Keratinocyte (primary cell): ENCODE data around the gene LCK. TPM values are rescaled to one million over a fixed set of nuclear protein-coding genes. Genes with fewer than 3 reads are reported as not detected.

ENCODE experiments used
- DNase-seq: peaks from one replicate; pipeline ENCODE4 v3.0.0-alpha.2; 2011; ENCODE audit warnings: low read depth, missing footprints, low spot score
- FAIRE-seq: peaks from 2 replicates; lab custom pipeline; 2011; peaks lifted over from hg19 to GRCh38; lab: Jason Lieb, UNC
- H2AFZ ChIP-seq: 2 replicates; pipeline ENCODE4 v1.6.0; 2012; ENCODE audit warnings: low read length, control low read depth, inconsistent platforms; ENCODE audit not compliant: control insufficient read depth
- H3K27ac ChIP-seq: 2 replicates; pipeline ENCODE4 v1.5.1; 2011; ENCODE audit warnings: low read length; ENCODE audit not compliant: control insufficient read depth, insufficient read depth
- H3K27me3 ChIP-seq: 3 replicates; pipeline ENCODE4 v1.6.0; 2011; ENCODE audit warnings: low read length; ENCODE audit not compliant: control insufficient read depth, insufficient read depth; ENCODE audit errors: extremely low read depth
- H3K36me3 ChIP-seq, 2 experiments: 2 replicates in 1 of 2; 3 replicates in 1 of 2; pipeline ENCODE4 v1.5.1; 2011; ENCODE audit warnings: low read length in 2 of 2, mild to moderate bottlenecking in 1 of 2; ENCODE audit not compliant: control insufficient read depth in 2 of 2, insufficient read depth in 2 of 2; ENCODE audit errors: extremely low read depth in 1 of 2
- H3K4me1 ChIP-seq: 3 replicates; pipeline ENCODE4 v1.5.1; 2011; ENCODE audit warnings: low read length; ENCODE audit not compliant: control insufficient read depth, insufficient read depth; ENCODE audit errors: extremely low read depth
- H3K4me2 ChIP-seq: 3 replicates; pipeline ENCODE4 v1.6.0; 2011; ENCODE audit warnings: low read depth, low read length; ENCODE audit not compliant: control insufficient read depth, insufficient read depth; ENCODE audit errors: extremely low read depth
- H3K4me3 ChIP-seq, 3 experiments: fragments of 200-600 bp in 1 of 3; sonication (generic) in 1 of 3; 2 replicates in 2 of 3; 3 replicates in 1 of 3; pipeline ENCODE4 v1.5.1; 2011 to 2016; ENCODE audit warnings: low read length in 3 of 3, mild to moderate bottlenecking in 3 of 3, control low read depth in 2 of 3, inconsistent platforms in 1 of 3, low read depth in 1 of 3, mixed read lengths in 1 of 3, mixed run types in 1 of 3, moderate library complexity in 1 of 3; ENCODE audit not compliant: control insufficient read depth in 2 of 3, insufficient read depth in 2 of 3; ENCODE audit errors: extremely low read depth in 1 of 3
- H3K79me2 ChIP-seq: 2 replicates; pipeline ENCODE4 v1.6.0; 2012; ENCODE audit warnings: low read length; ENCODE audit not compliant: control insufficient read depth, insufficient read depth
- H3K9ac ChIP-seq: 3 replicates; pipeline ENCODE4 v1.6.0; 2011; ENCODE audit warnings: low read length; ENCODE audit not compliant: control insufficient read depth, insufficient read depth; ENCODE audit errors: extremely low read depth
- H3K9me1 ChIP-seq: 3 replicates; pipeline ENCODE4 v1.6.0; 2011; ENCODE audit warnings: low read length; ENCODE audit not compliant: control insufficient read depth, insufficient read depth; ENCODE audit errors: extremely low read depth
- H3K9me3 ChIP-seq: 2 replicates; pipeline ENCODE4 v1.5.1; 2012; ENCODE audit warnings: low read depth, low read length; ENCODE audit not compliant: control insufficient read depth
- H4K20me1 ChIP-seq: 3 replicates; pipeline ENCODE4 v1.6.0; 2011; ENCODE audit warnings: low read length; ENCODE audit not compliant: control insufficient read depth, insufficient read depth; ENCODE audit errors: extremely low read depth
- EZH2 ChIP-seq: IDR thresholded peaks from one replicate; pipeline ENCODE4 v1.6.1; 2012; ENCODE audit warnings: inconsistent platforms, mild to moderate bottlenecking, low read length, moderate library complexity
- dilution Hi-C: fragments of 300-500 bp; cut with MboI; formaldehyde crosslinking; loops from one replicate; pipeline ENCODE4 v1.7.0; 2020; ENCODE audit warnings: low sequenced_read_pairs; ENCODE audit not compliant: extremely low pct_ligation_motif_present
- polyA plus RNA-seq, 5 experiments: library from polyadenylated mRNA; depleted of rRNA in 3 of 5; stranded (reverse) in 3 of 5; stranded (forward) in 1 of 5; unstranded in 1 of 5; fragments of >200 nt; gene quantifications; 1 replicate in 1 of 5; 2 replicates in 3 of 5; 3 replicates in 1 of 5; pipeline versions ENCODE4 v1.2.1 to v1.2.3, GENCODE V29; 2011 to 2012; ENCODE audit warnings: missing spikeins in 2 of 5, low read depth in 1 of 5, low replicate concordance in 1 of 5
- TF ChIP-seq, protein P1 (sequence below), 3 experiments: IDR thresholded peaks in 1 of 3; conservative IDR thresholded peaks in 1 of 3; optimal IDR thresholded peaks in 1 of 3; 2 replicates in 2 of 3; 3 replicates in 1 of 3; pipeline versions ENCODE3 to v1.5.1; 2011; ENCODE audit warnings: low read length in 3 of 3, mild to moderate bottlenecking in 3 of 3, moderate library complexity in 2 of 3, control low read depth in 1 of 3, inconsistent platforms in 1 of 3; ENCODE audit not compliant: insufficient read depth in 2 of 3; ENCODE audit errors: extremely low read depth in 1 of 3

LCK gene
- polyA plus RNA-seq, 1 donor (not counting 4 experiments of a cell fraction or from before 2014, with no cell fraction given): 0.16 TPM

DNA sequence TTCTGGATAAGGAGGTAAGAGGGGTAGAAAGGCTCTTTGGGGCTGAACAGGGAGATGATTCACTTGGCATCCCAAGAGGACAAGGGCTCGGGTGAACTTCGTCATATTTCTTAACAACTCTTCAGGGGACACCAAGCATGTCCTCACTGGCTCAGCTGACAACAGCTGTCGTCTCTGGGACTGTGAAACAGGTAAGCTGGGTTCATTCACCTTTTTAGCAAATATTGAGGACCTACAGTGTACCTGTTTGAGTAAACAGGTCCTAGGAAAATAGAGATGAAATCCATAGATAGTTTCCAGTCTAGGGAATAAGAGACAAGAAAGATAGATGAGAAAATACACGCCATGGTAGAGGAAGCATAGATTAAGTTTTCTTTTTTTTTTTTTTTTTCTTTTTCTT, 26.8 kb upstream of the LCK start:
- H3K9ac ChIP-seq: no peak overlapping the region
- H3K4me3 ChIP-seq: no peak overlapping the region
- H3K9me1 ChIP-seq: no peaks in the 10 kb centered on the region
- no peaks in the 10 kb centered on the region for H3K27me3 ChIP-seq
- no peak overlapping the region for H2AFZ ChIP-seq
- H3K4me1 ChIP-seq: peaks cover 21% of the 10 kb centered on the region
- no peak overlapping the region for H3K27ac ChIP-seq
- no peaks in the 10 kb centered on the region for H3K9me3 ChIP-seq
- dilution Hi-C loops: no loop called here
- H4K20me1 ChIP-seq: no peaks in the 10 kb centered on the region
- H3K36me3 ChIP-seq: peaks cover 22 to 33% of the 10 kb centered on the region in 2 experiments
- TF ChIP-seq, protein P1, sequence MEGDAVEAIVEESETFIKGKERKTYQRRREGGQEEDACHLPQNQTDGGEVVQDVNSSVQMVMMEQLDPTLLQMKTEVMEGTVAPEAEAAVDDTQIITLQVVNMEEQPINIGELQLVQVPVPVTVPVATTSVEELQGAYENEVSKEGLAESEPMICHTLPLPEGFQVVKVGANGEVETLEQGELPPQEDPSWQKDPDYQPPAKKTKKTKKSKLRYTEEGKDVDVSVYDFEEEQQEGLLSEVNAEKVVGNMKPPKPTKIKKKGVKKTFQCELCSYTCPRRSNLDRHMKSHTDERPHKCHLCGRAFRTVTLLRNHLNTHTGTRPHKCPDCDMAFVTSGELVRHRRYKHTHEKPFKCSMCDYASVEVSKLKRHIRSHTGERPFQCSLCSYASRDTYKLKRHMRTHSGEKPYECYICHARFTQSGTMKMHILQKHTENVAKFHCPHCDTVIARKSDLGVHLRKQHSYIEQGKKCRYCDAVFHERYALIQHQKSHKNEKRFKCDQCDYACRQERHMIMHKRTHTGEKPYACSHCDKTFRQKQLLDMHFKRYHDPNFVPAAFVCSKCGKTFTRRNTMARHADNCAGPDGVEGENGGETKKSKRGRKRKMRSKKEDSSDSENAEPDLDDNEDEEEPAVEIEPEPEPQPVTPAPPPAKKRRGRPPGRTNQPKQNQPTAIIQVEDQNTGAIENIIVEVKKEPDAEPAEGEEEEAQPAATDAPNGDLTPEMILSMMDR (optimal IDR thresholded peaks at IDR 0.05 in 1 of 3, IDR thresholded peaks at IDR 0.05 in 1 of 3, conservative IDR thresholded peaks at IDR 0.05 in 1 of 3; ENCODE audit: extremely low read depth in 1 of 3, insufficient read depth in 2 of 3, low read length in 3 of 3): no peak
- TF ChIP-seq EZH2: no peak
- no peak for DNase-seq
- no peak for FAIRE-seq
- H3K79me2 ChIP-seq: peaks cover 37% of the 10 kb centered on the region
- H3K4me2 ChIP-seq: no peak overlapping the region

DNA sequence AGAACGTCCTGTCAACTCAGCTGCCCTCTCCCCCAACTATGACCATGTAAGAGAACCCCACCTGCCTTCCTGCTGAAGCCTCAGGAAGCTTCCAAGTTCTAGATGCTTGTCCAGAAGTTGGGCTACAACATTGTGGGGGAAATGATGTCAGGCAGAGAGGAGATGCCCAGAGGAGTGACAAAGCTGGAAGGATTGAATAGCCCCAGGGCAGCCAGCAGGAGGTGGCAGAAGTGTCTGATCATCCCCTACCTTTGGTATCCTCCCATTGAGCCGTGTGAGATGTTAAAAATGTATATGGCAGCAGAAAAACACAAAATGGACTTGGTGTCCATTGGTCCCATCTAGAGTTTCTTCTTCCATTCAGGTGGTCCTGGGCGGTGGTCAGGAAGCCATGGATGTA, 22.3 kb upstream of the LCK start:
- Histone ChIP-seq H3K9me3 (no peaks in the 10 kb centered on the region), H3K9me1 (no peaks in the 10 kb centered on the region), H3K27ac (no peak overlapping the region), H3K4me2 (no peak overlapping the region), H3K4me3 (no peak overlapping the region), H3K9ac (no peak overlapping the region), H2AFZ (no peak overlapping the region), H4K20me1 (no peaks in the 10 kb centered on the region), H3K79me2 (peaks cover 10% of the 10 kb centered on the region), H3K36me3 (peaks cover 34 to 36% of the 10 kb centered on the region in 2 experiments), H3K27me3 (no peaks in the 10 kb centered on the region), H3K4me1 (peaks cover 9% of the 10 kb centered on the region)
- TF ChIP-seq EZH2: no peak
- TF ChIP-seq, protein P1 (optimal IDR thresholded peaks at IDR 0.05 in 1 of 3, IDR thresholded peaks at IDR 0.05 in 1 of 3, conservative IDR thresholded peaks at IDR 0.05 in 1 of 3; ENCODE audit: extremely low read depth in 1 of 3, insufficient read depth in 2 of 3, low read length in 3 of 3): no peak
- DNase-seq (no peak), FAIRE-seq (no peak)
- dilution Hi-C loops: no loop called here
